K562 (cell line): ENCODE results near the gene CNPY4. TPM values are rescaled to one million over a fixed set of nuclear protein-coding genes. Genes with fewer than 3 reads are reported as not detected.

Experiments
- BDP1 ChIP-seq: IDR thresholded peaks from 3 replicates; pipeline ENCODE4 v1.6.1; 2011; ENCODE audit not compliant: insufficient read length, insufficient read depth
- MAZ ChIP-seq, 2 experiments: fragments of 450-650 bp in 1 of 2; sonication (generic) in 1 of 2; formaldehyde crosslinking; IDR thresholded peaks in 1 of 2; conservative IDR thresholded peaks in 1 of 2; 2 replicates each; pipeline versions ENCODE4 v1.4.0 to v1.5.0; 2020; ENCODE audit warnings: mild to moderate bottlenecking in 1 of 2, missing genetic modification reagents in 1 of 2
- SMAD4 ChIP-seq: fragments of 250-450 bp; sonication (Bioruptor Pico); conservative IDR thresholded peaks from 2 replicates; pipeline ENCODE4 v1.8.0; 2021; ENCODE audit warnings: inconsistent platforms, mild to moderate bottlenecking, moderate library complexity
- SMARCE1 ChIP-seq: fragments of 450-650 bp; IDR thresholded peaks from 2 replicates; pipeline ENCODE4 v1.7.1; 2016; ENCODE audit warnings: mild to moderate bottlenecking
- TAL1 ChIP-seq: fragments of 450-650 bp; IDR thresholded peaks from 2 replicates; pipeline ENCODE4 v1.6.1; 2016; ENCODE audit warnings: mild to moderate bottlenecking
- ZNF217 ChIP-seq: sonication (generic); formaldehyde crosslinking; IDR thresholded peaks from 2 replicates; pipeline ENCODE4 v1.8.0; 2022; ENCODE audit warnings: mild to moderate bottlenecking, missing genetic modification reagents
- ZNF263 ChIP-seq: sonication (generic); formaldehyde crosslinking; IDR thresholded peaks from 2 replicates; pipeline ENCODE4 v1.8.0; 2022; ENCODE audit warnings: mild to moderate bottlenecking, missing genetic modification reagents, borderline replicate concordance
- ZNF830 ChIP-seq: fragments of 250-450 bp; sonication (Bioruptor Pico); IDR thresholded peaks from 2 replicates; pipeline ENCODE4 v1.5.0; 2021; ENCODE audit warnings: mild to moderate bottlenecking
- polyA plus RNA-seq, 8 experiments: library from polyadenylated mRNA; depleted of rRNA in 4 of 8; stranded (reverse) in 5 of 8; unstranded in 3 of 8; fragments of >200 nt; fragmentation: Nextera tagmentation in 2 of 8; fragmentation: Illumina TruSeq in 1 of 8; extraction: Ambion mirVana in 2 of 8; extraction: Trizol in 1 of 8; gene quantifications; 2 replicates each; pipeline versions ENCODE4 v1.2.1 to v1.2.3, GENCODE V29; 2011 to 2014; ENCODE audit warnings: inconsistent platforms in 1 of 8, missing spikeins in 1 of 8
- total RNA-seq, 7 experiments: library from RNA; depleted of rRNA in 6 of 7; stranded (reverse); fragments of >200 nt in 6 of 7; fragmentation: Illumina TruSeq in 2 of 7; extraction: Trizol in 2 of 7; gene quantifications; 2 replicates each; pipeline versions ENCODE4 v1.2.1 to v1.2.3, GENCODE V29; 2011 to 2021; ENCODE audit warnings: low replicate concordance in 1 of 7
- TF ChIP-seq, protein P1 (sequence below): sonication (generic); formaldehyde crosslinking; IDR thresholded peaks from 2 replicates; pipeline ENCODE4 v1.8.0; 2022; ENCODE audit warnings: mild to moderate bottlenecking, missing genetic modification reagents
- TF ChIP-seq, protein P2 (sequence below): fragments of 200-800 bp; sonication (Bioruptor generic); IDR thresholded peaks from 2 replicates; pipeline ENCODE4 v1.6.1; 2017; ENCODE audit warnings: missing genetic modification characterization, missing compliant biosample characterization
- TF ChIP-seq, protein P3 (sequence below): fragments of 450-650 bp; IDR thresholded peaks from 2 replicates; pipeline ENCODE4 v1.6.1; 2017; ENCODE audit warnings: mild to moderate bottlenecking, moderate library complexity
- TF ChIP-seq, protein P4 (sequence below): sonication (generic); formaldehyde crosslinking; IDR thresholded peaks from 2 replicates; pipeline ENCODE4 v1.9.0; 2022; ENCODE audit warnings: mild to moderate bottlenecking, missing genetic modification reagents
- TF ChIP-seq, protein P5 (sequence below): conservative IDR thresholded peaks from 2 replicates; pipeline ENCODE4 v1.6.1; 2011; ENCODE audit warnings: low read depth, mild to moderate bottlenecking, low read length; ENCODE audit not compliant: control insufficient read depth
- TF ChIP-seq, protein P6 (sequence below): sonication (generic); formaldehyde crosslinking; IDR thresholded peaks from 2 replicates; pipeline ENCODE4 v1.8.1; 2023; ENCODE audit warnings: mild to moderate bottlenecking, missing genetic modification reagents
- TF ChIP-seq, protein P7 (sequence below): fragments of 250-450 bp; sonication (Bioruptor Pico); IDR thresholded peaks from 2 replicates; pipeline ENCODE4 v1.9.0; 2021; ENCODE audit warnings: mild to moderate bottlenecking
- TF ChIP-seq, protein P8 (sequence below): IDR thresholded peaks from 2 replicates; pipeline ENCODE4 v1.6.1; 2014; ENCODE audit warnings: antibody characterized with exemption

CNPY4 gene
- total and polyA plus RNA-seq, 9 of the 15 experiments (the other 6 are each of a cell fraction or from before 2014, with no cell fraction given) = 1.9 to 11.2 (median 7.0) TPM

DNA sequence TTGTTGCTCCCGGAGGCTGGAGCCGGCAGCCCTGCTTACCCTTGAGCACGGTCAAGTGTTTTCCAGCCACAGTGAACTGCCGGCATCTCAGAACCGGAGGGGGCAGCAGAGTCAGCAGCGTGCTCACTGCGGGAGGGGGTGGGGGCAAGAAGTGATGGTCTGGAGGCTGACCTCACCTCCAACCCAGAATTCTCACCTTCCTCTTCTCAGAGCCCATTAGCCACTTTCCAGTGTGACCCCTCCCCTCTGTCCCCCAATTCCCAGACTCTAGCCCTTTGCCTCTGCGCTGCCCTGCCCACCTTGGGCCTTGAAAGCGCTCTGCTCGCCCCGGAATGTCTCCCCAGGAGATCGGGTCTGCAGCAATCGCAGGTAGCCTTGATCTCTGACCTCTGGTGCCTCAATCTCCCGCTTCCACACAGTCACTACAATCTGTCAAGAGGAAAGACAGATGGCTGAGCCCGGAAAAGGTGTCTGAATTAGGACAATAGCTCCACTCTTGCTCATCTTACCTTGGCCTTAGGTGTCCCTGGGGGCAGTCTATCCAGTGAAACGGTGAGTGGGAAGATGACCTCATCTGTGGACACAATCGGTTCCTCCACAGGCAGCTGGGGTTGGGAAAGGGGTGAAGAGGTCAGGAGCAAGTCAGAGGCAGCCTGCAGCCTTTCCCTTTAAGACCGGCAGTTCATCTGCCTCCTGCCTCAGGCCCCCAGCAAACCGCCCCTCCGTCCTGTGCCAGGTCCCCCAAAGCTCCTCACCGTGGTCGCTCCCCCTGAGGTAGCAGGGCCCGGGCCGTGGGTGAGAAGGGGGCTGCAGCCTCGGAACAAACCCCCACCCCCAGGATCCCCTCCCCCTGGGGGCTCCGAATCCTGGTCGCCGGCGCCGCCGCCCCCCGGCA, 38.1 kb downstream of the CNPY4 start (continued):
- TF ChIP-seq, protein P1, sequence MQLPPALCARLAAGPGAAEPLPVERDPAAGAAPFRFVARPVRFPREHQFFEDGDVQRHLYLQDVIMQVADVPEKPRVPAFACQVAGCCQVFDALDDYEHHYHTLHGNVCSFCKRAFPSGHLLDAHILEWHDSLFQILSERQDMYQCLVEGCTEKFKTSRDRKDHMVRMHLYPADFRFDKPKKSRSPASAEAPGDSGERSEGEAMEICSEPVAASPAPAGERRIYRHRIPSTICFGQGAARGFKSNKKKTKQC (CRISPR knock-in tag) = 0 out of 2 replicates have a peak, but pooled peaks have one; percentile 60
- TF ChIP-seq, protein P2, sequence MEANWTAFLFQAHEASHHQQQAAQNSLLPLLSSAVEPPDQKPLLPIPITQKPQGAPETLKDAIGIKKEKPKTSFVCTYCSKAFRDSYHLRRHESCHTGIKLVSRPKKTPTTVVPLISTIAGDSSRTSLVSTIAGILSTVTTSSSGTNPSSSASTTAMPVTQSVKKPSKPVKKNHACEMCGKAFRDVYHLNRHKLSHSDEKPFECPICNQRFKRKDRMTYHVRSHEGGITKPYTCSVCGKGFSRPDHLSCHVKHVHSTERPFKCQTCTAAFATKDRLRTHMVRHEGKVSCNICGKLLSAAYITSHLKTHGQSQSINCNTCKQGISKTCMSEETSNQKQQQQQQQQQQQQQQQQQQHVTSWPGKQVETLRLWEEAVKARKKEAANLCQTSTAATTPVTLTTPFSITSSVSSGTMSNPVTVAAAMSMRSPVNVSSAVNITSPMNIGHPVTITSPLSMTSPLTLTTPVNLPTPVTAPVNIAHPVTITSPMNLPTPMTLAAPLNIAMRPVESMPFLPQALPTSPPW (CRISPR knock-in tag) = peak; percentile 66
- TF ChIP-seq SMARCE1 = peak; percentile 69; the same call in 1 of the 2 replicates
- TF ChIP-seq ZNF830 (CRISPR knock-in tag) = no peak
- TF ChIP-seq, protein P3, sequence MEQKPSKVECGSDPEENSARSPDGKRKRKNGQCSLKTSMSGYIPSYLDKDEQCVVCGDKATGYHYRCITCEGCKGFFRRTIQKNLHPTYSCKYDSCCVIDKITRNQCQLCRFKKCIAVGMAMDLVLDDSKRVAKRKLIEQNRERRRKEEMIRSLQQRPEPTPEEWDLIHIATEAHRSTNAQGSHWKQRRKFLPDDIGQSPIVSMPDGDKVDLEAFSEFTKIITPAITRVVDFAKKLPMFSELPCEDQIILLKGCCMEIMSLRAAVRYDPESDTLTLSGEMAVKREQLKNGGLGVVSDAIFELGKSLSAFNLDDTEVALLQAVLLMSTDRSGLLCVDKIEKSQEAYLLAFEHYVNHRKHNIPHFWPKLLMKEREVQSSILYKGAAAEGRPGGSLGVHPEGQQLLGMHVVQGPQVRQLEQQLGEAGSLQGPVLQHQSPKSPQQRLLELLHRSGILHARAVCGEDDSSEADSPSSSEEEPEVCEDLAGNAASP = no peak
- TF ChIP-seq MAZ (CRISPR knock-in tag; conservative IDR thresholded peaks at IDR 0.05 in 1 of 2, IDR thresholded peaks at IDR 0.05 in 1 of 2) = peak in 1 of 2 experiments; percentile 91; a peak in 3 of 4 replicates
- TF ChIP-seq BDP1 = no peak
- 0 out of 2 replicates have a peak, but pooled peaks have one; percentile 28 for TF ChIP-seq ZNF217 (CRISPR knock-in tag)
- TF ChIP-seq, protein P4, sequence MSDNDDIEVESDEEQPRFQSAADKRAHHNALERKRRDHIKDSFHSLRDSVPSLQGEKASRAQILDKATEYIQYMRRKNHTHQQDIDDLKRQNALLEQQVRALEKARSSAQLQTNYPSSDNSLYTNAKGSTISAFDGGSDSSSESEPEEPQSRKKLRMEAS (CRISPR knock-in tag) = peak; percentile 91
- TF ChIP-seq TAL1 = 0 out of 2 replicates have a peak, but pooled peaks have one; percentile 37
- TF ChIP-seq SMAD4 = peak; percentile 47
- TF ChIP-seq, protein P5, sequence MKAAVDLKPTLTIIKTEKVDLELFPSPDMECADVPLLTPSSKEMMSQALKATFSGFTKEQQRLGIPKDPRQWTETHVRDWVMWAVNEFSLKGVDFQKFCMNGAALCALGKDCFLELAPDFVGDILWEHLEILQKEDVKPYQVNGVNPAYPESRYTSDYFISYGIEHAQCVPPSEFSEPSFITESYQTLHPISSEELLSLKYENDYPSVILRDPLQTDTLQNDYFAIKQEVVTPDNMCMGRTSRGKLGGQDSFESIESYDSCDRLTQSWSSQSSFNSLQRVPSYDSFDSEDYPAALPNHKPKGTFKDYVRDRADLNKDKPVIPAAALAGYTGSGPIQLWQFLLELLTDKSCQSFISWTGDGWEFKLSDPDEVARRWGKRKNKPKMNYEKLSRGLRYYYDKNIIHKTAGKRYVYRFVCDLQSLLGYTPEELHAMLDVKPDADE = peak; percentile 41
- TF ChIP-seq, protein P6, sequence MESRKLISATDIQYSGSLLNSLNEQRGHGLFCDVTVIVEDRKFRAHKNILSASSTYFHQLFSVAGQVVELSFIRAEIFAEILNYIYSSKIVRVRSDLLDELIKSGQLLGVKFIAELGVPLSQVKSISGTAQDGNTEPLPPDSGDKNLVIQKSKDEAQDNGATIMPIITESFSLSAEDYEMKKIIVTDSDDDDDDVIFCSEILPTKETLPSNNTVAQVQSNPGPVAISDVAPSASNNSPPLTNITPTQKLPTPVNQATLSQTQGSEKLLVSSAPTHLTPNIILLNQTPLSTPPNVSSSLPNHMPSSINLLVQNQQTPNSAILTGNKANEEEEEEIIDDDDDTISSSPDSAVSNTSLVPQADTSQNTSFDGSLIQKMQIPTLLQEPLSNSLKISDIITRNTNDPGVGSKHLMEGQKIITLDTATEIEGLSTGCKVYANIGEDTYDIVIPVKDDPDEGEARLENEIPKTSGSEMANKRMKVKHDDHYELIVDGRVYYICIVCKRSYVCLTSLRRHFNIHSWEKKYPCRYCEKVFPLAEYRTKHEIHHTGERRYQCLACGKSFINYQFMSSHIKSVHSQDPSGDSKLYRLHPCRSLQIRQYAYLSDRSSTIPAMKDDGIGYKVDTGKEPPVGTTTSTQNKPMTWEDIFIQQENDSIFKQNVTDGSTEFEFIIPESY (CRISPR knock-in tag) = 0 out of 2 replicates have a peak, but pooled peaks have one; percentile 48
- TF ChIP-seq, protein P7, sequence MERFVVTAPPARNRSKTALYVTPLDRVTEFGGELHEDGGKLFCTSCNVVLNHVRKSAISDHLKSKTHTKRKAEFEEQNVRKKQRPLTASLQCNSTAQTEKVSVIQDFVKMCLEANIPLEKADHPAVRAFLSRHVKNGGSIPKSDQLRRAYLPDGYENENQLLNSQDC = no peak
- TF ChIP-seq ZNF263 = 0 out of 2 replicates have a peak, but pooled peaks have one; percentile 19
- TF ChIP-seq, protein P8, sequence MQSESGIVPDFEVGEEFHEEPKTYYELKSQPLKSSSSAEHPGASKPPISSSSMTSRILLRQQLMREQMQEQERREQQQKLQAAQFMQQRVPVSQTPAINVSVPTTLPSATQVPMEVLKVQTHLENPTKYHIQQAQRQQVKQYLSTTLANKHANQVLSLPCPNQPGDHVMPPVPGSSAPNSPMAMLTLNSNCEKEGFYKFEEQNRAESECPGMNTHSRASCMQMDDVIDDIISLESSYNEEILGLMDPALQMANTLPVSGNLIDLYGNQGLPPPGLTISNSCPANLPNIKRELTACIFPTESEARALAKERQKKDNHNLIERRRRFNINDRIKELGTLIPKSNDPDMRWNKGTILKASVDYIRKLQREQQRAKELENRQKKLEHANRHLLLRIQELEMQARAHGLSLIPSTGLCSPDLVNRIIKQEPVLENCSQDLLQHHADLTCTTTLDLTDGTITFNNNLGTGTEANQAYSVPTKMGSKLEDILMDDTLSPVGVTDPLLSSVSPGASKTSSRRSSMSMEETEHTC = no peak
